Measurements from ENCODE around the gene MN1.
A peak's percentile ranks its signal among the peaks of the same experiment; 100 is the strongest.

MN1 gene

DNA sequence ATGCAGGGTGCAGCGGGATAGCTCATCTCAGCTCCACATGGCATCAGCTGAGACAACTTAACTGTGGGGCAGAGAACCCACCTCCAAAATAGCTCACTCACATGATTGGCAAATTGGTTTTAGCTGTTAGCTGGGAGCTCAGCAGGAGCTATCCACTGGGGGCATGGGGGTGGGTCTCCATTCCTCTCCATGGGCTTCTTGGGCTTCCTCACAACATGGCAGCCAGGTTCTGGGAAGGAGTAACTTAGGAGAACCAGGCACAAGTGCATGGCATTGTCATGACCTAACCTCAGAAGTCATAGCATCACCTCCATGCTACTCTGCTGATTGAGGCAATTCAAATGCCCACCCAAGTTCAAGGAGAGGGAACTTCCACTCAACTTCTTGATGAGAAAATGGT is 85.5 kb downstream of the MN1 start:
- Histone ChIP-seq H3K23ac (ENCODE audit: low read length) (no peak overlapping the region), H2BK15ac (replicated peaks; ENCODE audit: low read depth) (no peak overlapping the region), H4K5ac (ENCODE audit: low read length) (no peak overlapping the region), H3K18ac (ENCODE audit: low read length) (no peak overlapping the region), H3K79me1 (ENCODE audit: low read length) (peaks cover 4% of the 10 kb centered on the region), H3K56ac (ENCODE audit: low read length) (no peak overlapping the region), H3K4ac (ENCODE audit: low read depth, low read length) (no peak overlapping the region), H3K4me3 (ENCODE audit: low read length) (no peak overlapping the region), H3K36me3 (ENCODE audit: control insufficient read depth, insufficient read depth, low read length) (no peaks in the 10 kb centered on the region), H3K79me2 (ENCODE audit: control insufficient read depth, insufficient read depth, low read length) (no peaks in the 10 kb centered on the region), H3K4me2 (ENCODE audit: low read length) (no peak overlapping the region), H2BK120ac (ENCODE audit: low read depth, low read length) (no peak overlapping the region), H3K27me3 (ENCODE audit: insufficient read depth, low read length, poor library complexity) (no peaks in the 10 kb centered on the region), H4K8ac (ENCODE audit: low read depth, low read length) (no peak overlapping the region), H3K9ac (ENCODE audit: low read length) (no peak overlapping the region), H3K27ac (ENCODE audit: low read depth, low read length) (no peak overlapping the region), H2BK5ac (ENCODE audit: low read length) (no peak overlapping the region), H2AK5ac (ENCODE audit: low read length) (no peak overlapping the region), H3K4me1 (ENCODE audit: control insufficient read depth, low read depth, low read length) (peaks cover 6% of the 10 kb centered on the region)
- no peak for DNase-seq
- WGBS (ENCODE audit: extremely low coverage, insufficient coverage, low lambda C conversion rate), result no CpG with 5 or more reads among the region's 1 CpG

DNA sequence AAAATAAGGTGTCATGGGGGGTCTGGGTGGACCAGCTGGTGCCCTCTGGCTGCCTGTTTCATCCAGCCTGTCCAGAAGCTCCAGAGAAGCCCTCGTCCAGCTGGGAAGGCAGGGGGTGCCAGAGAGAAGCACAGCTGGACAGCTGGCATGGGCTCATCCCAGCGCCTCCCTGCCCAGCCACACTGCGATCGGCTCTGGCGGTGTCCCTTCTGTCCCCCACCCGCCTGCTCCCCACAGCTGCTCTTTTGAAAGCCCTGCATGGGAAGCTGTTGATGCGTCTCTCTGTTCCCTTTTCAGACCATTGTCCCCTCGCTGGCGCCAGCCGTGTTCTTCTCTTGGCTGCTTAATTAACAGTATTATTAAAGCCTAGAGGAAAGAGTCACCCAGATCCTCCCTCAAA is 86.5 kb downstream of the MN1 start:
- no peak for DNase-seq
- H2AK5ac ChIP-seq (ENCODE audit: low read length), result no peak overlapping the region

DNA sequence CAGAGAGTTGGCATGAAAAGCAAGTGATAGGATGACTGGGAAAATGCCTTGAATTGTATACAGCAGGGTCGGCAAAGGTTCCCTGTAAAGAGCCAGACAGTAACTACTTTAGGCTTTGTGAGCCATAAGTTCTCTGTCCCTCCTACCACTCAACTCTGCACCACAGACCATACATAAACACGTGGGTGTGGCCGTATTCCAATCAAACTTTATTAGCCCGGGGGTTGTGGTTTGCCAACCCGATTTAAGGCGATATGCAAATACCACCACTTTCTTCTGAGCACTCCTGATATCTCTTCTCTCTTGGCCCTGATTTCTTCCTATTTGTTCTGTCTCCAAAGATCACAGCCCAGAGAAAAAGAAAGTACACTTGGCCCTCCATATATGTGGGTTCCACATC is 87.5 kb downstream of the MN1 start:
- Histone ChIP-seq H2AK5ac (ENCODE audit: low read length) (no peak overlapping the region), H3K36me3 (ENCODE audit: control insufficient read depth, insufficient read depth, low read length) (no peaks in the 10 kb centered on the region), H2BK120ac (ENCODE audit: low read depth, low read length) (no peak overlapping the region), H2BK5ac (ENCODE audit: low read length) (no peak overlapping the region), H3K18ac (ENCODE audit: low read length) (no peak overlapping the region), H3K79me2 (ENCODE audit: control insufficient read depth, insufficient read depth, low read length) (no peaks in the 10 kb centered on the region), H3K4ac (ENCODE audit: low read depth, low read length) (no peak overlapping the region), H3K27me3 (ENCODE audit: insufficient read depth, low read length, poor library complexity) (no peaks in the 10 kb centered on the region), H3K79me1 (ENCODE audit: low read length) (peaks cover 5% of the 10 kb centered on the region), H3K4me1 (ENCODE audit: control insufficient read depth, low read depth, low read length) (peaks cover 6% of the 10 kb centered on the region), H3K27ac (ENCODE audit: low read depth, low read length) (no peak overlapping the region), H3K9ac (ENCODE audit: low read length) (no peak overlapping the region), H3K23ac (ENCODE audit: low read length) (no peak overlapping the region), H3K4me2 (ENCODE audit: low read length) (no peak overlapping the region), H4K5ac (ENCODE audit: low read length) (no peak overlapping the region), H2BK15ac (replicated peaks; ENCODE audit: low read depth) (no peak overlapping the region), H3K56ac (ENCODE audit: low read length) (no peak overlapping the region), H4K8ac (ENCODE audit: low read depth, low read length) (no peak overlapping the region), H3K4me3 (ENCODE audit: low read length) (no peak overlapping the region)
- WGBS (ENCODE audit: extremely low coverage, insufficient coverage, low lambda C conversion rate), result no CpG with 5 or more reads among the region's 6 CpGs
- no peak for DNase-seq

More for the DNA sequence above, 86.5 kb downstream of the MN1 start:
- Histone ChIP-seq H4K8ac (ENCODE audit: low read depth, low read length) (no peak overlapping the region), H3K79me2 (ENCODE audit: control insufficient read depth, insufficient read depth, low read length) (no peaks in the 10 kb centered on the region), H2BK120ac (ENCODE audit: low read depth, low read length) (no peak overlapping the region), H3K4ac (ENCODE audit: low read depth, low read length) (no peak overlapping the region), H2BK15ac (replicated peaks; ENCODE audit: low read depth) (no peak overlapping the region), H3K79me1 (ENCODE audit: low read length) (peaks cover 4% of the 10 kb centered on the region), H2BK5ac (ENCODE audit: low read length) (no peak overlapping the region), H3K18ac (ENCODE audit: low read length) (no peak overlapping the region), H3K4me1 (ENCODE audit: control insufficient read depth, low read depth, low read length) (peaks cover 6% of the 10 kb centered on the region), H3K56ac (ENCODE audit: low read length) (no peak overlapping the region), H3K27me3 (ENCODE audit: insufficient read depth, low read length, poor library complexity) (no peaks in the 10 kb centered on the region), H3K27ac (ENCODE audit: low read depth, low read length) (no peak overlapping the region), H3K23ac (ENCODE audit: low read length) (no peak overlapping the region), H3K4me2 (ENCODE audit: low read length) (no peak overlapping the region), H3K9ac (ENCODE audit: low read length) (no peak overlapping the region), H3K4me3 (ENCODE audit: low read length) (no peak overlapping the region), H4K5ac (ENCODE audit: low read length) (no peak overlapping the region), H3K36me3 (ENCODE audit: control insufficient read depth, insufficient read depth, low read length) (no peaks in the 10 kb centered on the region)
- no CpG with 5 or more reads among the region's 10 CpGs for WGBS (ENCODE audit: extremely low coverage, insufficient coverage, low lambda C conversion rate)

DNA sequence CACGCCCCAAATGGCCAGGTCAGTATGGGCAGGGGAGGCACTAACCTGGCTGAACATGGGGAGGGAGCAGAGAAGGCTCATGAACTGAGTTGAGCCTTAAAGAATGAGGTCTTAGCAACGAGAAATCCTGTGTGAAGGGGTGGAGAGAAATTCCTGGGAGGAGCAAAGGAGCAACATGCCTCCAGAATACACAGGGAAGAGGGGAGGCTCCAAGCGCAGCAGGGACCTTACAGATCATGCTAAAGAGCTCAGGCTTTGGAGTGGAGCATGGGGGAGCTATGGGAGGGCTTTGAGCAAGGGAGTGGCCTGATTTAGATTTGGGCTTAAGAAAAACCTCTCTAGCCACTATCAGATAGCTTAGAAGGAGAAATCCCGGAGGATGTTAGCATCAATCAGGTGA is 88.1 kb downstream of the MN1 start:
- Histone ChIP-seq H3K27me3 (ENCODE audit: insufficient read depth, low read length, poor library complexity) (no peaks in the 10 kb centered on the region), H2BK120ac (ENCODE audit: low read depth, low read length) (no peak overlapping the region), H3K4me1 (ENCODE audit: control insufficient read depth, low read depth, low read length) (peaks cover 4% of the 10 kb centered on the region), H2AK5ac (ENCODE audit: low read length) (no peak overlapping the region), H3K79me1 (ENCODE audit: low read length) (peaks cover 2% of the 10 kb centered on the region), H3K4me3 (ENCODE audit: low read length) (no peak overlapping the region), H4K8ac (ENCODE audit: low read depth, low read length) (no peak overlapping the region), H3K18ac (ENCODE audit: low read length) (no peak overlapping the region), H3K4me2 (ENCODE audit: low read length) (no peak overlapping the region), H3K9ac (ENCODE audit: low read length) (no peak overlapping the region), H3K56ac (ENCODE audit: low read length) (no peak overlapping the region), H2BK5ac (ENCODE audit: low read length) (no peak overlapping the region), H3K4ac (ENCODE audit: low read depth, low read length) (peak overlapping the region; percentile 36), H3K79me2 (ENCODE audit: control insufficient read depth, insufficient read depth, low read length) (no peaks in the 10 kb centered on the region), H3K36me3 (ENCODE audit: control insufficient read depth, insufficient read depth, low read length) (no peaks in the 10 kb centered on the region), H4K5ac (ENCODE audit: low read length) (no peak overlapping the region), H3K23ac (ENCODE audit: low read length) (no peak overlapping the region), H2BK15ac (replicated peaks; ENCODE audit: low read depth) (no peak overlapping the region), H3K27ac (ENCODE audit: low read depth, low read length) (no peak overlapping the region)
- no CpG with 5 or more reads among the region's 4 CpGs for WGBS (ENCODE audit: extremely low coverage, insufficient coverage, low lambda C conversion rate)
- DNase-seq, result peak; percentile 63

DNA sequence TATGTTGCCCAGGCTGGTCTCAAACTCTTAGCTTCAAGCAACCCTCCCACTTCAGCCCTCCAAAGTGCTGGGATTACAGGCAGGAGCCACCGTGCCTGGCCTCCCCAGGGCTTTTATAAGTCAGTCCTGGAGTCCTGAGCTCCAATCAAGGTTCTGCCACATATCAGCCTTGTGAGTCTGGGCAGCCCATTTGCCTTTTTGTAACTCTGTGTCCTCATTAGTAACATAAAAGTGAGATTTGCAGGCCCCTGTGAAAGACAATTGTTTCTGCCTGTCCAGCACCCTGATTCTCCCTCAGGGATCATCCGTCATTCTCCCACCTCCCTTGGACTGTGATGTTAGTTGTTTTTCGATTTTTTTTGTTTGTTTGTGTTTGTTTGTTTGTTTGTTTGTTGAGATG is 89.8 kb downstream of the MN1 start:
- Histone ChIP-seq H3K27me3 (ENCODE audit: insufficient read depth, low read length, poor library complexity) (no peaks in the 10 kb centered on the region), H2AK5ac (ENCODE audit: low read length) (no peak overlapping the region), H2BK5ac (ENCODE audit: low read length) (no peak overlapping the region), H4K5ac (ENCODE audit: low read length) (no peak overlapping the region), H3K79me2 (ENCODE audit: control insufficient read depth, insufficient read depth, low read length) (no peaks in the 10 kb centered on the region), H3K4me2 (ENCODE audit: low read length) (no peak overlapping the region), H3K18ac (ENCODE audit: low read length) (no peak overlapping the region), H2BK15ac (replicated peaks; ENCODE audit: low read depth) (no peak overlapping the region), H3K4me3 (ENCODE audit: low read length) (no peak overlapping the region), H2BK120ac (ENCODE audit: low read depth, low read length) (no peak overlapping the region), H4K8ac (ENCODE audit: low read depth, low read length) (no peak overlapping the region), H3K9ac (ENCODE audit: low read length) (no peak overlapping the region), H3K4ac (ENCODE audit: low read depth, low read length) (no peak overlapping the region), H3K36me3 (ENCODE audit: control insufficient read depth, insufficient read depth, low read length) (no peaks in the 10 kb centered on the region), H3K23ac (ENCODE audit: low read length) (no peak overlapping the region), H3K56ac (ENCODE audit: low read length) (no peak overlapping the region), H3K4me1 (ENCODE audit: control insufficient read depth, low read depth, low read length) (no peaks in the 10 kb centered on the region), H3K79me1 (ENCODE audit: low read length) (peaks cover 2% of the 10 kb centered on the region), H3K27ac (ENCODE audit: low read depth, low read length) (no peak overlapping the region)
- DNase-seq, result no peak
- WGBS (ENCODE audit: extremely low coverage, insufficient coverage, low lambda C conversion rate), result no CpG with 5 or more reads among the region's 3 CpGs

DNA sequence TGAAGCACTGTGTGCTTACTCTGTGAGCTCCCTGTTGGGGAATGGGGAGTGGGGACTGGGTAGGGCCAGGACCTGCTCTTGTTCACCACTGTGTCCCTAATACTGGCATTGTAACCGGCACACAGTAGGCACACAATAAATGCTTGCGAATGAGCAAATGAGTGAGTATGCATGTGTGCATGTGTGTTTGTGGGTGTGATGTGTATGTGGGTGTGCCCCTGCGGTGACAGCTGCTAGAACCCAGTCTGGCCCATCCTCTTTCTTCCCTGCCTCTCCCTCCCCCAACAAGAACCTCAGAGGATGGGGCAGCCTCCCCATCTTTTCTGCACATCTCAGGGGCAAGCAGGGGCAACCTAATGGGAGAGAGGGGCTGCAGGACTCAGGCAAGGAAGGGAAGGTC is 90.5 kb downstream of the MN1 start:
- H4K5ac ChIP-seq (ENCODE audit: low read length), result no peak overlapping the region
- no peak overlapping the region for H3K18ac ChIP-seq (ENCODE audit: low read length)
- H3K4ac ChIP-seq (ENCODE audit: low read depth, low read length), result no peak overlapping the region
- no CpG with 5 or more reads among the region's 3 CpGs for WGBS (ENCODE audit: extremely low coverage, insufficient coverage, low lambda C conversion rate)
- no peak overlapping the region for H3K27ac ChIP-seq (ENCODE audit: low read depth, low read length)
- no peaks in the 10 kb centered on the region for H3K27me3 ChIP-seq (ENCODE audit: insufficient read depth, low read length, poor library complexity)
- no peak overlapping the region for H2BK15ac ChIP-seq (replicated peaks; ENCODE audit: low read depth)
- no peak overlapping the region for H4K8ac ChIP-seq (ENCODE audit: low read depth, low read length)
- H3K23ac ChIP-seq (ENCODE audit: low read length), result no peak overlapping the region
- H3K4me1 ChIP-seq (ENCODE audit: control insufficient read depth, low read depth, low read length), result no peaks in the 10 kb centered on the region
- H2AK5ac ChIP-seq (ENCODE audit: low read length), result no peak overlapping the region
- H3K79me1 ChIP-seq (ENCODE audit: low read length), result peaks cover 2% of the 10 kb centered on the region
- no peaks in the 10 kb centered on the region for H3K36me3 ChIP-seq (ENCODE audit: control insufficient read depth, insufficient read depth, low read length)
- DNase-seq, result no peak
- no peak overlapping the region for H3K4me3 ChIP-seq (ENCODE audit: low read length)
- H3K9ac ChIP-seq (ENCODE audit: low read length), result no peak overlapping the region
- H3K56ac ChIP-seq (ENCODE audit: low read length), result no peak overlapping the region
- H2BK5ac ChIP-seq (ENCODE audit: low read length), result no peak overlapping the region
- no peak overlapping the region for H3K4me2 ChIP-seq (ENCODE audit: low read length)
- H3K79me2 ChIP-seq (ENCODE audit: control insufficient read depth, insufficient read depth, low read length), result no peaks in the 10 kb centered on the region
- no peak overlapping the region for H2BK120ac ChIP-seq (ENCODE audit: low read depth, low read length)
